Liver (tissue), 9 donors: ENCODE measurements around the gene ZNF443. TPM values are rescaled to one million over a fixed set of nuclear protein-coding genes. Genes with fewer than 3 reads are reported as not detected.
"Not testable (repeated sequence)": the region's sequence is repeated elsewhere in the genome, so short reads cannot be mapped to it uniquely, and the experiment has no call there.

ENCODE experiments used
- DNase-seq: peaks from one replicate; pipeline ENCODE4 v3.0.0-alpha.2; 2017; ENCODE audit warnings: low spot score
- H3K27ac ChIP-seq, 2 donors: one replicate each; pipeline ENCODE4 v1.7.0; 2013; ENCODE audit warnings: inconsistent platforms in 2 of 2, low read length in 2 of 2, control low read depth in 1 of 2, low read depth in 1 of 2, mild to moderate bottlenecking in 1 of 2
- H3K27me3 ChIP-seq, 4 donors: one replicate each; pipeline versions ENCODE4 v1.6.1 to v1.7.0; 2013; ENCODE audit warnings: low read length in 3 of 4, inconsistent platforms in 1 of 4, mild to moderate bottlenecking in 1 of 4, moderate library complexity in 1 of 4; ENCODE audit not compliant: control insufficient read depth in 4 of 4, insufficient read depth in 4 of 4
- H3K36me3 ChIP-seq, 4 donors: one replicate each; pipeline versions ENCODE4 v1.6.1 to v1.7.0; 2013; ENCODE audit warnings: low read length in 3 of 4, mild to moderate bottlenecking in 3 of 4, low read depth in 1 of 4, moderate library complexity in 1 of 4; ENCODE audit not compliant: control insufficient read depth in 4 of 4, insufficient read depth in 3 of 4
- H3K4me1 ChIP-seq, 4 donors: one replicate each; pipeline versions ENCODE4 v1.6.1 to v1.7.0; 2013; ENCODE audit warnings: low read length in 3 of 4, mild to moderate bottlenecking in 3 of 4, moderate library complexity in 1 of 4; ENCODE audit not compliant: control insufficient read depth in 4 of 4, insufficient read depth in 4 of 4
- H3K4me3 ChIP-seq, 3 donors: one replicate each; pipeline versions ENCODE4 v1.6.1 to v1.7.0; 2013; ENCODE audit warnings: low read length in 3 of 3, control low read depth in 1 of 3, low read depth in 1 of 3, mild to moderate bottlenecking in 1 of 3
- H3K9ac ChIP-seq, 2 donors: one replicate each; pipeline ENCODE4 v1.7.0; 2013; ENCODE audit warnings: low read length in 2 of 2, mild to moderate bottlenecking in 2 of 2, moderate library complexity in 2 of 2, control low read depth in 1 of 2, low read depth in 1 of 2
- H3K9me3 ChIP-seq, 4 donors: one replicate each; pipeline versions ENCODE4 v1.6.1 to v1.7.0; 2013; ENCODE audit warnings: low read length in 3 of 4; ENCODE audit not compliant: control insufficient read depth in 4 of 4
- EGR1 ChIP-seq, 2 donors: IDR thresholded peaks; 2 replicates each; pipeline ENCODE4 v1.6.1; 2016 to 2018; ENCODE audit warnings: antibody characterized with exemption in 2 of 2, low read depth in 2 of 2
- FOXA1 ChIP-seq: IDR thresholded peaks from 2 replicates; pipeline ENCODE4 v1.6.1; 2016; ENCODE audit warnings: antibody characterized with exemption
- FOXA2 ChIP-seq: IDR thresholded peaks from 2 replicates; pipeline ENCODE4 v1.6.1; 2016; ENCODE audit warnings: antibody characterized with exemption
- GABPA ChIP-seq, 2 donors: IDR thresholded peaks in 1 of 2; conservative IDR thresholded peaks in 1 of 2; 2 replicates each; pipeline ENCODE4 v1.6.1; 2016; ENCODE audit warnings: antibody characterized with exemption in 2 of 2, mild to moderate bottlenecking in 1 of 2, moderate library complexity in 1 of 2
- HNF4A ChIP-seq, 2 donors: conservative IDR thresholded peaks; 2 replicates each; pipeline ENCODE4 v1.6.1; 2016; ENCODE audit warnings: antibody characterized with exemption in 2 of 2, mild to moderate bottlenecking in 2 of 2
- HNF4G ChIP-seq: IDR thresholded peaks from 2 replicates; pipeline ENCODE4 v1.6.1; 2016; ENCODE audit warnings: antibody characterized with exemption
- JUND ChIP-seq, 2 donors: IDR thresholded peaks; 2 replicates each; pipeline ENCODE4 v1.6.1; 2016; ENCODE audit warnings: antibody characterized with exemption in 2 of 2
- NR2F2 ChIP-seq: IDR thresholded peaks from 2 replicates; pipeline ENCODE4 v1.6.1; 2016; ENCODE audit warnings: antibody characterized with exemption
- RAD21 ChIP-seq, 2 donors: IDR thresholded peaks; 2 replicates each; pipeline ENCODE4 v1.6.1; 2016; ENCODE audit warnings: antibody characterized with exemption in 2 of 2, mild to moderate bottlenecking in 2 of 2
- RXRA ChIP-seq, 2 donors: IDR thresholded peaks; 2 replicates each; pipeline ENCODE4 v1.6.1; 2017 to 2018; ENCODE audit warnings: antibody characterized with exemption in 2 of 2, mild to moderate bottlenecking in 1 of 2
- SP1 ChIP-seq: IDR thresholded peaks from 2 replicates; pipeline ENCODE4 v1.6.1; 2018; ENCODE audit warnings: antibody characterized with exemption, mild to moderate bottlenecking
- TAF1 ChIP-seq: conservative IDR thresholded peaks from 2 replicates; pipeline ENCODE4 v1.6.1; 2016; ENCODE audit warnings: antibody characterized with exemption, mild to moderate bottlenecking
- YY1 ChIP-seq: IDR thresholded peaks from 2 replicates; pipeline ENCODE4 v1.6.1; 2016; ENCODE audit warnings: antibody characterized with exemption, mild to moderate bottlenecking
- WGBS: extraction: QIAGEN DNeasy Blood & Tissue Kit; methylation state at CpG from one replicate; pipeline ENCODE4 v1.1.7; 2013; 5-methylcytosine and 5-hydroxymethylcytosine counted together
- polyA plus RNA-seq, 2 donors: library from polyadenylated mRNA; stranded (reverse) in 1 of 2; unstranded in 1 of 2; fragments of 200-250 nt in 1 of 2; fragments of >200 nt in 1 of 2; fragmentation: Nextera tagmentation in 1 of 2; extraction: Ambion mirVana in 1 of 2; gene quantifications; one replicate each; pipeline versions ENCODE4 v1.2.1 to v1.2.3, GENCODE V29; 2013 to 2015
- total RNA-seq, 2 donors: library from RNA; depleted of rRNA; stranded (reverse); fragments of >200 nt; gene quantifications; one replicate each; pipeline ENCODE4 v1.2.3, GENCODE V29; 2014
- TF ChIP-seq, protein P1 (sequence below): fragments of 150-350 bp; IDR thresholded peaks from 2 replicates; pipeline ENCODE4 v1.5.1; 2017; ENCODE audit warnings: improper control_type of control experiment, low read depth, low read length; ENCODE audit not compliant: missing input control
- TF ChIP-seq, protein P2 (sequence below): IDR thresholded peaks from 2 replicates; pipeline ENCODE4 v1.6.1; 2016; ENCODE audit warnings: antibody characterized with exemption
- TF ChIP-seq, protein P3 (sequence below): IDR thresholded peaks from 2 replicates; pipeline ENCODE4 v1.6.1; 2016; ENCODE audit warnings: antibody characterized with exemption, mild to moderate bottlenecking
- TF ChIP-seq, protein P4 (sequence below): IDR thresholded peaks from 2 replicates; pipeline ENCODE4 v1.6.1; 2016; ENCODE audit warnings: antibody characterized with exemption
- TF ChIP-seq, protein P5 (sequence below): IDR thresholded peaks from 2 replicates; pipeline ENCODE4 v1.6.1; 2016; ENCODE audit warnings: antibody characterized with exemption
- donor health status: healthy.
- donor health status: healthy.
- donor health status: healthy.
- donor health status: healthy.
- donor health status: healthy.

Gene ZNF443
- total RNA-seq: 1 to 10 TPM; 2.6 to 7.4 TPM
- polyA plus RNA-seq: 1 to 10 TPM; 1.1 to 1.9 TPM

DNA sequence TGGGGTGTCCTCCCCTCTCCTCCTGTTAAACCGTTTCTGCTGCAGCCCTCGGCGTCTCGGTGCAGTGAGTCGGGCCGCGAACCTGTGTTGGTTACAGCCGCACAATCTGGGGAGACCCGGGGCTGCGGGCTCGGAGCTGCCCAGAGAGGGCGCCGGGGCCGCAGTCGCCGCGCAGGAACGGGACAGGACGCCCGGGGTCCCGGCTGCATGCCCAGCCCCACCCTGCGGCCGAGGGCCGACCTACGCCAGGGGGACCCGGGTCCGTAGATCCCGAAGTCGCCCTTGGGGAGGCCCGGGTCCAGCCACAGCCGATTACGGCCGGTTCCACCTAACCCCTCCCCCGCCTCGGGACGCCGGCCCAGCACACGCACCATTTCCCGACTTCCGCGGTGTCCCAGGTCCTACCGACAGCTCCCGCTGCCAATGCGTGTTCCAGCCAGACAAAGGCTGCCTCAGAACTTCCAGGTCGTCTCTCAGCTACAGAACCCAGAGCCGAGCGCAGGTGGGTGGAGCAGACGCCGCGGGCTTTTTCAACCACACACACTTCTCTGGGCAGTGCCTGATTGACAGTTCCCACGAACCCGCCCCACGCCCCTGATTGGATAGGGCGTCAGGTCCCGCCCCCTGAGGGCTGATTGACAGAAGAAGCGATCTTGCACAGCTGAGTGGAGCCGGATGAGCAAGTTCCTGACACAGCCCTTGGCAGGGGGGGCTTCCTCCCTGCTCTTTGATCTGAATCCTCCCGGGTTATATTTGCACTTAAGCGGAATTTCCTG is at the start of gene ZNF443:
Gene ZNF443 (minus strand): TSS at position 481 of the 776 bp plus-strand sequence. CDS start 107 bp downstream, at position 374.
- Histone ChIP-seq H3K4me3 (peak within 1 kb of the TSS; percentile 76 to 88 (median 82)), H3K27me3 (no peaks in the 10 kb centered on the region), H3K9me3 (no peaks in the 10 kb centered on the region), H3K27ac (peak within 1 kb of the TSS; percentile 63 to 69), H3K9ac (peak within 1 kb of the TSS; percentile 24 to 44), H3K36me3 (no peaks in the 10 kb centered on the region), H3K4me1 (no peaks in the 10 kb centered on the region)
- under 1% methylated on average over 59 of the region's 59 CpGs for WGBS
- peak; percentile 100 for DNase-seq
- TF ChIP-seq, protein P1, sequence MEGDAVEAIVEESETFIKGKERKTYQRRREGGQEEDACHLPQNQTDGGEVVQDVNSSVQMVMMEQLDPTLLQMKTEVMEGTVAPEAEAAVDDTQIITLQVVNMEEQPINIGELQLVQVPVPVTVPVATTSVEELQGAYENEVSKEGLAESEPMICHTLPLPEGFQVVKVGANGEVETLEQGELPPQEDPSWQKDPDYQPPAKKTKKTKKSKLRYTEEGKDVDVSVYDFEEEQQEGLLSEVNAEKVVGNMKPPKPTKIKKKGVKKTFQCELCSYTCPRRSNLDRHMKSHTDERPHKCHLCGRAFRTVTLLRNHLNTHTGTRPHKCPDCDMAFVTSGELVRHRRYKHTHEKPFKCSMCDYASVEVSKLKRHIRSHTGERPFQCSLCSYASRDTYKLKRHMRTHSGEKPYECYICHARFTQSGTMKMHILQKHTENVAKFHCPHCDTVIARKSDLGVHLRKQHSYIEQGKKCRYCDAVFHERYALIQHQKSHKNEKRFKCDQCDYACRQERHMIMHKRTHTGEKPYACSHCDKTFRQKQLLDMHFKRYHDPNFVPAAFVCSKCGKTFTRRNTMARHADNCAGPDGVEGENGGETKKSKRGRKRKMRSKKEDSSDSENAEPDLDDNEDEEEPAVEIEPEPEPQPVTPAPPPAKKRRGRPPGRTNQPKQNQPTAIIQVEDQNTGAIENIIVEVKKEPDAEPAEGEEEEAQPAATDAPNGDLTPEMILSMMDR: no peak
- peak; percentile 38 for TF ChIP-seq NR2F2
- peak in 1 of 2 donors; percentile 71 for TF ChIP-seq EGR1 (IDR thresholded peaks at IDR 0.05; ENCODE audit: low read depth in 2 of 2)
- peak; percentile 16 to 28 for TF ChIP-seq JUND (IDR thresholded peaks at IDR 0.05)
- no peak for TF ChIP-seq FOXA2
- TF ChIP-seq RAD21 (IDR thresholded peaks at IDR 0.05): peak in 1 of 2 donors; percentile 53
- TF ChIP-seq, protein P2, sequence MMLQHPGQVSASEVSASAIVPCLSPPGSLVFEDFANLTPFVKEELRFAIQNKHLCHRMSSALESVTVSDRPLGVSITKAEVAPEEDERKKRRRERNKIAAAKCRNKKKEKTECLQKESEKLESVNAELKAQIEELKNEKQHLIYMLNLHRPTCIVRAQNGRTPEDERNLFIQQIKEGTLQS: no peak
- TF ChIP-seq, protein P3, sequence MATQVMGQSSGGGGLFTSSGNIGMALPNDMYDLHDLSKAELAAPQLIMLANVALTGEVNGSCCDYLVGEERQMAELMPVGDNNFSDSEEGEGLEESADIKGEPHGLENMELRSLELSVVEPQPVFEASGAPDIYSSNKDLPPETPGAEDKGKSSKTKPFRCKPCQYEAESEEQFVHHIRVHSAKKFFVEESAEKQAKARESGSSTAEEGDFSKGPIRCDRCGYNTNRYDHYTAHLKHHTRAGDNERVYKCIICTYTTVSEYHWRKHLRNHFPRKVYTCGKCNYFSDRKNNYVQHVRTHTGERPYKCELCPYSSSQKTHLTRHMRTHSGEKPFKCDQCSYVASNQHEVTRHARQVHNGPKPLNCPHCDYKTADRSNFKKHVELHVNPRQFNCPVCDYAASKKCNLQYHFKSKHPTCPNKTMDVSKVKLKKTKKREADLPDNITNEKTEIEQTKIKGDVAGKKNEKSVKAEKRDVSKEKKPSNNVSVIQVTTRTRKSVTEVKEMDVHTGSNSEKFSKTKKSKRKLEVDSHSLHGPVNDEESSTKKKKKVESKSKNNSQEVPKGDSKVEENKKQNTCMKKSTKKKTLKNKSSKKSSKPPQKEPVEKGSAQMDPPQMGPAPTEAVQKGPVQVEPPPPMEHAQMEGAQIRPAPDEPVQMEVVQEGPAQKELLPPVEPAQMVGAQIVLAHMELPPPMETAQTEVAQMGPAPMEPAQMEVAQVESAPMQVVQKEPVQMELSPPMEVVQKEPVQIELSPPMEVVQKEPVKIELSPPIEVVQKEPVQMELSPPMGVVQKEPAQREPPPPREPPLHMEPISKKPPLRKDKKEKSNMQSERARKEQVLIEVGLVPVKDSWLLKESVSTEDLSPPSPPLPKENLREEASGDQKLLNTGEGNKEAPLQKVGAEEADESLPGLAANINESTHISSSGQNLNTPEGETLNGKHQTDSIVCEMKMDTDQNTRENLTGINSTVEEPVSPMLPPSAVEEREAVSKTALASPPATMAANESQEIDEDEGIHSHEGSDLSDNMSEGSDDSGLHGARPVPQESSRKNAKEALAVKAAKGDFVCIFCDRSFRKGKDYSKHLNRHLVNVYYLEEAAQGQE: no peak
- TF ChIP-seq YY1: peak; percentile 59
- TF ChIP-seq FOXA1: no peak
- TF ChIP-seq, protein P4, sequence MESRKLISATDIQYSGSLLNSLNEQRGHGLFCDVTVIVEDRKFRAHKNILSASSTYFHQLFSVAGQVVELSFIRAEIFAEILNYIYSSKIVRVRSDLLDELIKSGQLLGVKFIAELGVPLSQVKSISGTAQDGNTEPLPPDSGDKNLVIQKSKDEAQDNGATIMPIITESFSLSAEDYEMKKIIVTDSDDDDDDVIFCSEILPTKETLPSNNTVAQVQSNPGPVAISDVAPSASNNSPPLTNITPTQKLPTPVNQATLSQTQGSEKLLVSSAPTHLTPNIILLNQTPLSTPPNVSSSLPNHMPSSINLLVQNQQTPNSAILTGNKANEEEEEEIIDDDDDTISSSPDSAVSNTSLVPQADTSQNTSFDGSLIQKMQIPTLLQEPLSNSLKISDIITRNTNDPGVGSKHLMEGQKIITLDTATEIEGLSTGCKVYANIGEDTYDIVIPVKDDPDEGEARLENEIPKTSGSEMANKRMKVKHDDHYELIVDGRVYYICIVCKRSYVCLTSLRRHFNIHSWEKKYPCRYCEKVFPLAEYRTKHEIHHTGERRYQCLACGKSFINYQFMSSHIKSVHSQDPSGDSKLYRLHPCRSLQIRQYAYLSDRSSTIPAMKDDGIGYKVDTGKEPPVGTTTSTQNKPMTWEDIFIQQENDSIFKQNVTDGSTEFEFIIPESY: peak; percentile 42
- TF ChIP-seq, protein P5, sequence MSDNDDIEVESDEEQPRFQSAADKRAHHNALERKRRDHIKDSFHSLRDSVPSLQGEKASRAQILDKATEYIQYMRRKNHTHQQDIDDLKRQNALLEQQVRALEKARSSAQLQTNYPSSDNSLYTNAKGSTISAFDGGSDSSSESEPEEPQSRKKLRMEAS: peak; percentile 84
- TF ChIP-seq SP1: peak; percentile 92
- TF ChIP-seq RXRA (IDR thresholded peaks at IDR 0.05): peak in 1 of 2 donors; percentile 57
- peak; percentile 39 for TF ChIP-seq TAF1
- TF ChIP-seq GABPA (IDR thresholded peaks at IDR 0.05 in 1 of 2, conservative IDR thresholded peaks at IDR 0.05 in 1 of 2): peak; percentile 41 to 90
- TF ChIP-seq HNF4A (conservative IDR thresholded peaks at IDR 0.05): peak; percentile 65 to 79
- TF ChIP-seq HNF4G: no peak

DNA sequence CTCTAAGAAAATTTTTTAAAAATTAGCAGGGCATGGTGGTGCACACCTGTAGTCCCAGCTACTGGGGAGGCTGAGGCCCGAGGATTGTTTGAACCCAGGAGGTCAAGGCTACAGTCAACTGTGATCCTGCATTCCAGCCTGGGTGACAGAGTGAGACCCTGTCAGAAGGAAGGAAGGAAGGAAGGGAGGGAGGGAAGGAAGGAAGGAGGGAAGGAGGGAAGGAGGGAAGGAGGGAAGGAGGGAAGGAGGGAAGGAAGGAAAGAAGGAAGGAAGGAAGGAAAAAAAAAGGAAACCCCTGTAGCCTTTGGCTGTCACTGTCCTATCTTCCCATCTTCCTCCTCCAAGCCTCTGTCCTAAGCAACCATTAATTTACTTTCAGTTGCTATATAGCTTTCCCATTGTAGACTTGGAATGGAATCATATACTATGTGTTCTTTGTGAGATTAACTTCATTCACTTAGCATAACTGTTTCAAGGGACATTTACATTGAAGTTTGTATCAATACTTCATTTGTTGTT is 45.5 kb upstream of the ZNF443 start:
- not testable (repeated sequence) for H3K4me3 ChIP-seq, H3K27me3 ChIP-seq, H3K27ac ChIP-seq, H3K36me3 ChIP-seq, H3K9me3 ChIP-seq, DNase-seq, H3K9ac ChIP-seq
- H3K4me1 ChIP-seq: peaks cover 0 to 12% (median 3%) of the 10 kb centered on the region in 4 donors
- WGBS: 83% methylated on average over 1 of the region's 1 CpG
